PC-3 (cell line): ENCODE results near the gene SEMA5A.

Experiments used
- CTCF ChIP-seq: fragments of 300-600 bp; sonication (generic); conservative IDR thresholded peaks from 2 replicates; pipeline ENCODE4 v1.5.1; 2017; ENCODE audit warnings: antibody characterized with exemption, low read depth, mild to moderate bottlenecking, low read length
- EZH2 ChIP-seq: fragments of 300-600 bp; sonication (generic); IDR thresholded peaks from one replicate; pipeline ENCODE4 v1.6.1; 2017; ENCODE audit warnings: antibody characterized with exemption, mild to moderate bottlenecking, low read length; ENCODE audit not compliant: unreplicated experiment
- EZH2phosphoT487 ChIP-seq: fragments of 300-600 bp; sonication (generic); IDR thresholded peaks from 2 replicates; pipeline ENCODE4 v1.6.1; 2018; ENCODE audit warnings: mild to moderate bottlenecking, antibody characterized with exemption, low read length, borderline replicate concordance

- TF ChIP-seq CTCF (no peak), EZH2 (no peak), EZH2phosphoT487 (no peak)
These were observed 25.0 kb upstream of the SEMA5A start for GRCh38 chr5:9570876-9571275.
